Kidney (tissue), 14 donors: Measurements from ENCODE around the gene MMP11. TPM values are rescaled to one million over a fixed set of nuclear protein-coding genes. Genes with fewer than 3 reads are reported as not detected.

ENCODE experiments used
- DNase-seq, 5 donors: peaks; one replicate each; pipeline ENCODE4 v3.0.0-alpha.2; 2013 to 2020
- FAIRE-seq: peaks from 2 replicates; lab custom pipeline; 2012; peaks lifted over from hg19 to GRCh38; lab: Jason Lieb, UNC
- H3K27ac ChIP-seq, 2 donors: one replicate each; pipeline ENCODE4 v1.7.0; 2013; ENCODE audit warnings: low read depth in 2 of 2, low read length in 2 of 2, inconsistent platforms in 1 of 2
- H3K27me3 ChIP-seq: one replicate; pipeline ENCODE4 v1.7.1; 2013; ENCODE audit warnings: low read length, inconsistent platforms; ENCODE audit not compliant: control insufficient read depth, insufficient read depth
- H3K36me3 ChIP-seq, 3 donors: one replicate each; pipeline versions ENCODE4 v1.7.0 to v1.7.1; 2013; ENCODE audit warnings: low read length in 3 of 3, control low read depth in 1 of 3, inconsistent platforms in 1 of 3; ENCODE audit not compliant: insufficient read depth in 3 of 3, control insufficient read depth in 2 of 3
- H3K4me1 ChIP-seq, 3 donors: one replicate each; pipeline versions ENCODE4 v1.7.0 to v1.7.1; 2013; ENCODE audit warnings: low read length in 3 of 3, inconsistent platforms in 1 of 3, low read depth in 1 of 3; ENCODE audit not compliant: control insufficient read depth in 2 of 3, insufficient read depth in 2 of 3
- H3K4me3 ChIP-seq, 3 donors: one replicate each; pipeline versions ENCODE4 v1.7.0 to v1.8.1; 2013; ENCODE audit warnings: low read length in 3 of 3, control low read depth in 1 of 3, inconsistent platforms in 1 of 3
- H3K9ac ChIP-seq, 3 donors: one replicate each; pipeline versions ENCODE4 v1.7.0 to v1.7.1; 2013; ENCODE audit warnings: low read length in 3 of 3, control low read depth in 1 of 3, inconsistent platforms in 1 of 3
- H3K9me3 ChIP-seq, 3 donors: one replicate each; pipeline versions ENCODE4 v1.7.0 to v1.7.1; 2013; ENCODE audit warnings: low read length in 3 of 3, control low read depth in 1 of 3, inconsistent platforms in 1 of 3; ENCODE audit not compliant: control insufficient read depth in 2 of 3, insufficient read depth in 1 of 3
- intact Hi-C: fragments of 100-400 bp; cut with DNase I; formaldehyde crosslinking; loops from one replicate; pipeline ENCODE4 v1.11.1; 2022
- polyA plus RNA-seq: library from polyadenylated mRNA; stranded (reverse); fragments of 350-450 nt; fragmentation: Illumina TruSeq; extraction: RNeasy Lipid Tissue Mini Kit (QIAGEN cat#74804); gene quantifications from one replicate; pipeline ENCODE4 v1.2.3, GENCODE V29; 2014; ENCODE audit warnings: low read depth, low replicate concordance; ENCODE audit not compliant: insufficient read depth
- total RNA-seq: library from RNA; stranded (reverse); fragmentation: NEBNext Ultra II Directional; extraction: Animal tissue kit (Norgen Biotek cat#: 25700); gene quantifications from one replicate; pipeline ENCODE4 v1.2.1, GENCODE V29; 2021
- TF ChIP-seq, protein P1 (sequence below): IDR thresholded peaks from 3 replicates; pipeline ENCODE4 v1.5.1; 2012; ENCODE audit warnings: mild to moderate bottlenecking, moderate library complexity, borderline replicate concordance; ENCODE audit not compliant: insufficient read depth; ENCODE audit errors: extremely low read depth
- donor health status: control.
- donor health status: control.
- donor health status: control.
- donor health status: control.
- donor health status: control.
- donor health status: DM: yes; HTN: yes; CAD: no.
- donor health status: Normal renal cell carcinoma (clear cell type).

MMP11 gene
- total and polyA plus RNA-seq, 2 donors from 2014 or later = 2.7 to 4.4 TPM

- Histone ChIP-seq H3K36me3 (no peaks in the 10 kb centered on the region), H3K4me3 (no peak overlapping the region), H3K27me3 (no peaks in the 10 kb centered on the region), H3K9me3 (no peaks in the 10 kb centered on the region), H3K9ac (no peak overlapping the region), H3K4me1 (peaks cover 0 to 26% (median 20%) of the 10 kb centered on the region in 3 donors), H3K27ac (no peak overlapping the region)
- TF ChIP-seq, protein P1, sequence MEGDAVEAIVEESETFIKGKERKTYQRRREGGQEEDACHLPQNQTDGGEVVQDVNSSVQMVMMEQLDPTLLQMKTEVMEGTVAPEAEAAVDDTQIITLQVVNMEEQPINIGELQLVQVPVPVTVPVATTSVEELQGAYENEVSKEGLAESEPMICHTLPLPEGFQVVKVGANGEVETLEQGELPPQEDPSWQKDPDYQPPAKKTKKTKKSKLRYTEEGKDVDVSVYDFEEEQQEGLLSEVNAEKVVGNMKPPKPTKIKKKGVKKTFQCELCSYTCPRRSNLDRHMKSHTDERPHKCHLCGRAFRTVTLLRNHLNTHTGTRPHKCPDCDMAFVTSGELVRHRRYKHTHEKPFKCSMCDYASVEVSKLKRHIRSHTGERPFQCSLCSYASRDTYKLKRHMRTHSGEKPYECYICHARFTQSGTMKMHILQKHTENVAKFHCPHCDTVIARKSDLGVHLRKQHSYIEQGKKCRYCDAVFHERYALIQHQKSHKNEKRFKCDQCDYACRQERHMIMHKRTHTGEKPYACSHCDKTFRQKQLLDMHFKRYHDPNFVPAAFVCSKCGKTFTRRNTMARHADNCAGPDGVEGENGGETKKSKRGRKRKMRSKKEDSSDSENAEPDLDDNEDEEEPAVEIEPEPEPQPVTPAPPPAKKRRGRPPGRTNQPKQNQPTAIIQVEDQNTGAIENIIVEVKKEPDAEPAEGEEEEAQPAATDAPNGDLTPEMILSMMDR = no peak
- FAIRE-seq = no peak
- intact Hi-C loops = no loop called here
- no peak for DNase-seq
Observed at GRCh38 chr22:23782252-23782651, 9.6 kb downstream of the MMP11 start.

GRCh38 chr22:23782703-23783102 lies 10.1 kb downstream of the MMP11 start:
- peaks cover 0 to 24% (median 24%) of the 10 kb centered on the region in 3 donors for H3K4me1 ChIP-seq
- H3K27ac ChIP-seq = peak overlapping the region in 1 of 2 donors; percentile 50
- TF ChIP-seq, protein P1 = no peak
- no peak overlapping the region for H3K4me3 ChIP-seq
- intact Hi-C loops = no loop called here
- no peaks in the 10 kb centered on the region for H3K27me3 ChIP-seq
- DNase-seq (no peak), FAIRE-seq (no peak)
- H3K9me3 ChIP-seq = no peaks in the 10 kb centered on the region
- no peak overlapping the region for H3K9ac ChIP-seq
- no peaks in the 10 kb centered on the region for H3K36me3 ChIP-seq

GRCh38 chr22:23783265-23784150 lies 10.9 kb downstream of the MMP11 start:
- DNase-seq (no peak), FAIRE-seq (no peak)
- H3K27me3 ChIP-seq = no peaks in the 10 kb centered on the region
- TF ChIP-seq, protein P1 = no peak
- H3K4me3 ChIP-seq = peak overlapping the region in 1 of 3 donors; percentile 25
- intact Hi-C loops = no loop called here
- peak overlapping the region; percentile 50 to 63 for H3K27ac ChIP-seq
- H3K9ac ChIP-seq = peak overlapping the region in 1 of 3 donors; percentile 51
- no peaks in the 10 kb centered on the region for H3K9me3 ChIP-seq
- no peaks in the 10 kb centered on the region for H3K36me3 ChIP-seq
- peaks cover 0 to 26% (median 20%) of the 10 kb centered on the region in 3 donors for H3K4me1 ChIP-seq
